Inflammatory macrophage (primary cell): Measurements from ENCODE around the gene OTOG.

Experiments used
- DNase-seq, 2 donors: peaks; one replicate each; pipeline ENCODE4 v3.0.0-alpha.2; 2020 to 2022
- total RNA-seq, 18 experiments: gene quantifications; one replicate each; lab custom pipeline; 2026; ENCODE audit warnings: mixed read lengths in 6 of 18, inconsistent platforms in 2 of 18; lab: John Stamatoyannopoulos, UW

OTOG gene
- total RNA-seq, result 0 to 0.31 (median 0) reads per million in 18 experiments

DNA sequence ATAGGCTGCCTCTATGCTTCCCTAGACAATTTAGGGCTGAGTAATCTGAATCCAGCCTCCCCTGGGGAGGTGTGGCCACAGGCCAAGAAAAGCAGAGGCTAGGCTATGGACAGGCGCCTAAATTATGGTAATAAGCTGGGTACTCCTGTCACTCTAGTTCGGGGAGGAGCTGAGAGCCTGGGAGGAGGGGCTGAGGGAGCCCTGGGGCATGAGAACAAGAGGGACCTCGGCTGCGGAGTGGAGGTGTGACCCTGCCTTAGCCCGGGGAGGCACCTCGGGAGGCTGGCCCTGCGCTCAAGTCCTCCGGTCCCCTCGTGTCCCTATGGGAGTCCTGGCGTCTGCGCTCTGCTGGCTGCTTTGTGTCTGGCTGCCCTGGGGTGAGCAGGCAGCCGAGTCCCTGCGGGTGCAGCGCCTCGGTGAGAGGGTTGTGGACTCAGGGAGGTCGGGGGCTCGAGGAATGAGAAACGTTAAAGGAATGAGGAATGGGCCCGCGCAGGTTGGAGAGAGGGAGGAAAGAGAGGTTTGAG lies at the start of gene OTOG:
TSS of gene OTOG (plus strand) at position 209 of the 527 bp plus-strand sequence. CDS start at position 323, 114 bp downstream.
- no peak for DNase-seq

DNA sequence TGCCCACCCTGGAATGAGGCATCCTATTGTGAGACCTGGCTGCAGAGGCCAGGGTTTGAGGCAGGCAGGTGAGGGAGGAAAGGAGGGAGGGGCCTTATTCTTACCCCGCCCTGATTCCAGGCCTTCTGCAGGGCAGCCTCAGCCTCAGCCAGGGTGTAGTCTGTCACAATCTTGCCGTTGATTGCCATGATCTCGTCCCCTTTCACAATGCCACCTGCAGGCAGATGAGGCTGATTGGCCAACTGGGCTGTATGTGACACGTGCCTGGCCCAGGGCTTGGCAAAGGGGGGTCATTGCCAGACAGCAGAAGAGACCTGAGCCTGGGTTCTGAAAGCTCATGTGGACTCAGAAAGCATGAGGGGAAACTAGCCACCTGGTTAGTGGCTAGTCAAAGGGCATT lies 49.0 kb upstream of the OTOG start:
- DNase-seq, result no peak

DNA sequence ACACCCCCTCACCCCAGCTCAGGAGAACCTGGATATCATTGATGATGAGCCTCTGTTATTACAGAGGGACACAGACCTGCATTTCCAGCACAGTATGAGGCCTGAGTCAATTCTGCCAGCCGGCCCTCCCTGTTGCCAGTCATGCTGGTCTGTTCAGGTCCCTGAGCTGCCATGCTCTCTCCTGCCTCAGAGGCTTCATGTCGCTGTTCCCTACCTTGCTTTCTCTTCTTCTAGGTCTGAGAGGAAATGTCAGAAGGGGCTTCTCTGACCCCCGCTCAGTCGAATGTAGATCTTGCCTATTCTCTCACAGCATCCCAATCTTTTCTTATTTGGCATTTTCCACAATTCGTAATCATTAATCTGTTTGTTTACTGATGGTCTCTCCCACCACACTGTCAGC lies 48.6 kb upstream of the OTOG start:
- no peak for DNase-seq

- DNase-seq, result no peak
Observed at GRCh38 chr11:17500673-17501072, 46.4 kb upstream of the OTOG start.

- no peak for DNase-seq
Observed at GRCh38 chr11:17502630-17503029, 44.4 kb upstream of the OTOG start.

DNA sequence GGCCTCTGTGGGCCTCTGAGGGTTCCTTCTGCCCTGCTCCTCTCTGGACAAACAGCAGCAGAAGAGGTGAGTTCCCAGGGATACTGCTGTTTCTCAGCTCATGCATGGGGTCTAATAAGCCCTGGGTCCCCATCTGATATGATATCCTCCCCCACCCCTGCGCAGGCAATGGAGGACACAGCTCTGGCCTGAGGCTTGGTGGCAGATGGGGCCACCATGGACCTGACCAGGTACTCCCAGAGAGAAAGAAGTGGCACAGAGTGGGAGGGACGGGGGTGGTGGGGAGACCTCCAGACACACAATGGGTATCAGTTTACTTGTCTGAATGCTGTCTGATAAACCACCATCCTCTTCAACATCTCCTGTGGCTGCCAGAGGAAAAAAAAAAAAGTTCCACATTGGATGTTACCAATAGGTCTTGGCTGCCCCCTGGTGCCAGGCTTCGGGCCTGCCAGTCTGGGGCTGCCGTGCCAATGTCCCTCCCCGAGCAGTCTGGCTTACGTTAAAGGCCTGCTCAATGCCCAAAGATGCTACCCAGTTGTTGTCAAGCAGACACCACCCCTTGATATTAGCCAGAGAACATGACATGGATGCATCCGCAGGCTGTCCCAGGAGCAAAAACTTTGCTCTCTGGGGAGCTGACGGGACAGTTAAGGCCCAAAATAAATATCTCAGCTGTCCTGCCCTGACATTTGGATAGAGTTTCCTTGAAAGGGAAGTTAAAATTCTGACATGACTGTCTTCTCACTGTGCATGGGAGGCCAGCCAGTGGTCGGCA lies 42.5 kb upstream of the OTOG start:
- peak; percentile 66 to 83 for DNase-seq

DNA sequence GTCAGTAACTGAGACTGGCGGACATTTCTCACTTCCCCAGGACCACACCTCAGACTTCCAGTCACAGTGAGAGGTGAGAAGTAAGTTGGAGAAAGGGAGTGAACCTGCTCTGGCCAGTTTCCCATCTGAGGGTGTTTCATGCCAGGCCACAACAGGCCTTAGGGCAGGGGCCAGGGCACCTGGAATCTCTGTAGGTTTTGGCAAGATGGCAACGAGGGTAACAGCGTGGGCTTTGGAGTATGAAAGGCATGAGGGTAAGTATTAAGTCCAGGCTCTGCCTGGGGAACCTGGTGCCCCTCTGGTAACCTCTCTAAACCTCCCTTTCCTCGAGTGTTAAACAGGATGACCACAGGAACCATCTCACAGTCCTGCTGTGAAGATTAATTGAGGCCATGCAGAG lies 41.9 kb upstream of the OTOG start:
- DNase-seq, result no peak

GRCh38 chr11:17506314-17506713 lies 40.7 kb upstream of the OTOG start:
- DNase-seq, result no peak

DNA sequence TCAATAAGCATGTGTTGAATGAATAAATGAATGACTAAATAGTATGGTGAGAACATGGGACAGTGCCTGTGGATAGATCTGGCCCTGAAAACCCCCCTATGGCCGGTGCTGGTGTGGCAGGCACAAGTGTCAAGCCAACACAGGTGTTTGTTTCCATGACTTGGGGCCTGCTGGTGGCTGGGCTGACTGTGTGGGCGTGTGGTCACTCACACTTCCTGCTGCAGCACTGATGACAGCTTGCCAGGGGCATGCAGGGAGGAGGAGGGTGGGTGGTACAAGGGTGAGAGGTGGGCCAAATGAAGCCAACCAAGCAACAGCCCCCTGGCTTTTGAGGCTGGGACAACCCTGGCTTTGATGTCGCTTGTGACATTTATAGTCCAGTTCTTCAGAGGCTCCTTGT lies 40.1 kb upstream of the OTOG start:
- DNase-seq, result peak in 1 of 2 donors; percentile 20

DNA sequence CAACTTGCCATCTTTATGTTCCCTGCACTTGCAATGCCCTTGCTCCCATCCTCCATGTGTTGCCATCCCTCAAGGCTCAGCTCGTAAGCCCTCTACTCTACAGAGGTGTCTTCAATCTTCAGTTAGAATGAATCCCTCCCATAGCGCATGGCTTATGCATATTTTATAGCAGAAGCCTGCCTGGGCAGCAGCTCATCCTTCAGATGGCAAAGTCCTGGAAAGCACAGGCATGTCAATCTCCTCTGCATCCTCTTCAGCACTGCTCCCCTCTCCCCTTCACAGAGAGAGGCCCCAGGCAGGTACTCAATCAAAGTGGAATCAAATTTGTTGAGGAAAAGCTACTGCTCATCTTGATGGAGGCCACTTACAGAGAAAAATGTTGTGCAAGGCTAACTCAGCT lies 39.3 kb upstream of the OTOG start:
- no peak for DNase-seq

DNA sequence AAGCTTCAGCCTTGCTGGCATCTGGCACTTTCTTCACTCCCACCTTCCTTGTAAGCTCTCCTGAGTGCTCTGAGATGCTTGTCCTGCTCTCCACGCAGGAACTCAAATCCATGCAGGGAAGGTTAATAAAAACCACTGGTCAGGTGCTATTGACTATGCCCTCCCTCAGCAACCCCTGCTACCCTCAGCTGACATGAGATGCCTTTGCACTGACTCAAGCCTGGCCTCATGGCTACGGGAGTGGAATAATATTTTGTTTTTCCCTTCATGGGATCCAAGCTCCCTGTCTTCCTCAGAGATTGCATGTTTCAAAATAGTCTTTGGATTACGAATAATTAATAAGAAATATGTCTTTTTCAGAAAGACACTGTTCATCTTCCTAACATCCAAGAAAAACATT lies 38.8 kb upstream of the OTOG start:
- DNase-seq, result no peak

DNA sequence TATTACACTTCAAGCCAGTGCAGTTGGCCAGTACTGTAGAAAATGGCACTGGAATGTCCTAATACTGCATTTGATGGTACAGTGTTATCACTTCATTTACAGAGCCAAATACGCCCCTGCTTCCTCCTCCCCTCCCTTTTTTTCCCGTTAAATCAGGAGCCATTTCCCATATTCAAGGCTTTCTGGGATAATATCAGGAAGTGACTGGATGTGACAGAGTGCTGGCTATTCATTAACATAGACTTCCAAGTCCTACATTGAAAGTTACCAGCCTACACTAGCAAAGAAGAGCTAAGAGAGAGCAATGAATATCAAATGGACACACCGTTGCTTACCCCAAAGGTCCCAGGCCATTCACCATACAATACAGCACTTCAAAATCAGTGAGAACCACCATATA lies 38.3 kb upstream of the OTOG start:
- DNase-seq, result no peak

- DNase-seq, result no peak
Observed at GRCh38 chr11:17510507-17511206, 36.4 kb upstream of the OTOG start.

- no peak for DNase-seq
Observed at GRCh38 chr11:17511571-17511970, 35.5 kb upstream of the OTOG start.

DNA sequence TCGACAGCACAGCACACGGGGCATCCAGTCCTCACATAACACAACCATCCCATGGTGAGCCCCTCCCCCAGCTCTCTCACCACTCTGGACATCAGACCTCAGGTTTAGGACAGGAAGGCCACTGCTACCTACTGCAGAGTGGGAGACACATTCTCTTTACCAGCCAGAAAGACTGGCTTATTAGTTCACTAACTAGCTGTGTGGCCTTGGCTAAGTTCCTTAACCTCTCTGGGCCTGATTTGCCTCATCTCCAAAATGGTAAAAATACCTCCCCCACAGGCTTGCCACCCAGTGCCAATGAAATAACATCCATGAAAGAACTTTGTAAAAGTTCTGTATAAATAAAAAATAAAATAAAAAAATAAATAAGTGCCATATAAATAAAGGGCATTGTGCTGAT lies 35.0 kb upstream of the OTOG start:
- no peak for DNase-seq

DNA sequence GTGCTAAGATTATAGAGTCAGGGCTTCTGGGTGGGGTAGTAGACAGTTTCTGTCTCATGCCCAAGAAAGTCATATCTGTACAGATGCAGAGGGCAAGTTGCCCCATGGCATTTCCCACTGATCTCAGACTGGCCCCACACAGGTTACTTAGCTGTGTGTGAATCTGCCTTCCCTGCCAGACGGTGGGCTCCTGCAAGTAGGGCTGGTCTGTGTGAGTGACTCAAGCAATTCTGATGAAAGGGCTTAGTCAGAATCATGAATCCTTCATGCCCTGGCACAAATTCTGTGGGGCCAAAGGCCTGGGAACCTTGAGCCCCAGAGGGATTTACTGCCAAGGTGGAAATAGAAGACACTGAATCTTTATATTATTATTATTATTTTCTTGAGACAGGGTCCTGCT lies 33.2 kb upstream of the OTOG start:
- no peak for DNase-seq

DNA sequence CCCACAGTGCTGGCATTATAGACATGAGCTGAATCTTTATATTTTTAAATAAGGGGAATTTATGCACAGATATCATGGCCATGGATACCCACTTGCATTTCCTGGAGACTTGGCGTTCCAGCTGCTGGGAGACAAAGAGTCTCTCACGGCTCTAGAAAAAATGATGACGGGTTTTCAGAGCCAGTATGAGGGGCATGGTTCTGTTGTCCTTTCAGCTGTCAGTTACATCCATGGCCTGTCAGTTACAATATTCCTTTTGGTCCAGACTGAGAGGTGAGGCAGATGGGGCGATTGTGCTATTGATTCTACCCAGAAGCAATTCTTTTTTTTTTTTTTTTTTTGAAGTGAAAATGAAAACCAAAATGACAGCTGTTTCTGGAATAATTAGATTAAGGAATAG lies 32.6 kb upstream of the OTOG start:
- no peak for DNase-seq

DNA sequence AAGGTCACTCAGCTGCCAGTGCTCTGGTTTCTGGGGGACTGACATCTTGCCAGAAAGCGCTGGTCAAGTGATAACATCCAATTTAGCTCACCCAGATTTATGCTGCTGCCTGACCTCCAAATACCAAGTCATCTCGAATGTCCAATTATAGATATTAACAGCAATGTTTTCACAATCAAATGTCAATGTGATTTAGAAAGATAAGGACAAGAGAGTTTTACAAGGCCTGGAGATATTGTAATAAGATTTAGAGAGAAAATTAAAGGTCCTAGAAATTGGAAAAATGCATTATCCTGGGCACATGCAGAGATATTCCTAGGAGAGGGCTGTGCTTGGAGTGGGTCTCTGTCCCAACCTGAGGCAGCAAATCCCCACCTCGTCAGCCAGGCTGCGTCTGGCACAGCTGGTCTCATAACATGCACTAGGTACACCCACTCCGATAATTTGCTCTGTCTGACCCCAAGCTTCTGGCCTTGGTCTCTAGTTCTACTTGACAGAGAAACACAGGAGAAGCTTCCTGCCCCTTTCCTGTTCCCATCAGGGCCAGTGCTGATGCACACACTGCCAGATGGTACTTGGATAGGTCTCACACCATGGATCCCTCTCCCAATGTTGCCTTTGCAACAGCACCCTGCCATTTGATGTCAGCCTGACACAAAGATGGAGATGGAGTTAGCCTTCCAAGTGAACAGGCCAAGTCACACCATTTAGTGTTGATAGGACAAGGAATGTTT lies 31.4 kb upstream of the OTOG start:
- no peak for DNase-seq

- DNase-seq, result no peak
Observed at GRCh38 chr11:17516551-17517150, 30.4 kb upstream of the OTOG start.

DNA sequence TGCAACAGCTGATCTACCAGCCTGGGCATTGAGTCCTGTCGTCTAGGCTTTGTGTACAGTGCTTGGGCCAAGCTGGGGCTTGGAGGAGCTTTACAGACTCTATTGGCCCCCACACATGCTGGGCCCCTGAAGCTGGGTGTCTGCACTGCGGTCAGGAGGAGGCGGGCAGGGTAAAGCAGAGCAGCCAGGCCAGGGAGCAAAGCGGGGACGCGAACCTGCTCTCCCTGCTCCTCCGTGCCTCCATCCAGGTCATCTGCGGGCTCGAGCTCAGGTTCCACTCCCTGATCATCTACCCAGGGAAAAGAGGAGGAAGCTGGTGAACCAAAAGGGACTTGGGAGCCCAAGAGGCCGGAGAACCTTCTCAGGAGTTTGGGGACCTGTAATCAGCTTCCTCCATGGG lies 29.9 kb upstream of the OTOG start:
- DNase-seq, result no peak

- DNase-seq, result no peak
Observed at GRCh38 chr11:17518366-17518765, 28.7 kb upstream of the OTOG start.

- no peak for DNase-seq
Observed at GRCh38 chr11:17519061-17519885, 27.8 kb upstream of the OTOG start.
